Sigmoid colon (tissue), 7 donors: Measurements from ENCODE around the gene VPS39. TPM values are rescaled to one million over a fixed set of nuclear protein-coding genes. Genes with fewer than 3 reads are reported as not detected.

Experiments
- DNase-seq: peaks from one replicate; pipeline ENCODE4 v3.0.0-alpha.2; 2019
- H3K27ac ChIP-seq, 4 donors: fragments of 200-600 bp; sonication (generic); one replicate each; pipeline ENCODE4 v1.5.1; 2016 to 2019; ENCODE audit warnings: mild to moderate bottlenecking in 1 of 4
- H3K27me3 ChIP-seq, 3 donors: fragments of 200-600 bp; sonication (generic); one replicate each; pipeline ENCODE4 v1.5.1; 2019; ENCODE audit warnings: mild to moderate bottlenecking in 1 of 3
- H3K36me3 ChIP-seq, 4 donors: fragments of 200-600 bp; sonication (generic); one replicate each; pipeline ENCODE4 v1.5.1; 2016 to 2019
- H3K4me1 ChIP-seq, 4 donors: fragments of 200-600 bp; sonication (generic); one replicate each; pipeline ENCODE4 v1.5.1; 2017 to 2019
- H3K4me3 ChIP-seq, 4 donors: fragments of 200-600 bp; sonication (generic); one replicate each; pipeline ENCODE4 v1.5.1; 2017 to 2019; ENCODE audit warnings: mild to moderate bottlenecking in 2 of 4, moderate library complexity in 1 of 4
- H3K9me3 ChIP-seq, 4 donors: fragments of 200-600 bp in 3 of 4; sonication (generic) in 3 of 4; one replicate each; pipeline versions ENCODE4 v1.5.1 to v1.6.1; 2013 to 2019
- EP300 ChIP-seq, 4 donors: sonication (generic); formaldehyde crosslinking; IDR thresholded peaks; one replicate each; pipeline ENCODE4 v1.6.1; 2017; ENCODE audit warnings: antibody characterized with exemption in 4 of 4
- POLR2A ChIP-seq, 2 donors: fragments of 450-650 bp; IDR thresholded peaks; one replicate each; pipeline ENCODE4 v1.6.1; 2016; ENCODE audit warnings: antibody characterized with exemption in 2 of 2, mild to moderate bottlenecking in 2 of 2, moderate library complexity in 2 of 2
- POLR2AphosphoS5 ChIP-seq, 4 donors: sonication (generic); formaldehyde crosslinking; IDR thresholded peaks; one replicate each; pipeline ENCODE4 v1.6.1; 2017; ENCODE audit warnings: antibody characterized with exemption in 4 of 4
- WGBS, 2 donors: extraction: QIAGEN DNeasy Blood & Tissue Kit; methylation state at CpG; one replicate each; pipeline ENCODE4 v1.1.7; 2013; 5-methylcytosine and 5-hydroxymethylcytosine counted together
- intact Hi-C: fragments of 100-400 bp; cut with DNase I; formaldehyde crosslinking; loops from one replicate; pipeline ENCODE4 v1.15.1; 2023
- polyA plus RNA-seq, 3 donors: library from polyadenylated mRNA; stranded (reverse); fragments of 200-250 nt; gene quantifications; one replicate each; pipeline ENCODE4 v1.2.3, GENCODE V29; 2013
- total RNA-seq, 4 donors: library from RNA; depleted of rRNA; stranded (reverse); fragments of >200 nt; gene quantifications; one replicate each; pipeline ENCODE4 v1.1.0, GENCODE V29; 2016
- TF ChIP-seq, protein P1 (sequence below), 4 experiments: fragments of 450-650 bp in 3 of 4; fragments of 200-600 bp in 1 of 4; IDR thresholded peaks; one replicate each; pipeline ENCODE4 v1.5.1; 2016 to 2019; ENCODE audit warnings: antibody characterized with exemption in 4 of 4, mild to moderate bottlenecking in 3 of 4, moderate library complexity in 2 of 4
- donor health status: healthy with polysubstance abuse.
- donor health status: Bipolar disorder and iron deficiency.
- donor health status: healthy.

Gene VPS39
- total and polyA plus RNA-seq, 7 donors = 16.2 to 186 (median 70.3) TPM

- Histone ChIP-seq H3K27me3 (no peaks in the 10 kb centered on the region), H3K36me3 (peaks cover 25 to 63% (median 39%) of the 10 kb centered on the region in 4 donors), H3K9me3 (no peaks in the 10 kb centered on the region), H3K27ac (no peak overlapping the region), H3K4me1 (no peaks in the 10 kb centered on the region), H3K4me3 (no peak overlapping the region)
- DNase-seq = no peak
- TF ChIP-seq POLR2AphosphoS5 (IDR thresholded peaks at IDR 0.05) (no peak), EP300 (IDR thresholded peaks at IDR 0.05) (no peak), POLR2A (IDR thresholded peaks at IDR 0.05) (no peak)
- TF ChIP-seq, protein P1, sequence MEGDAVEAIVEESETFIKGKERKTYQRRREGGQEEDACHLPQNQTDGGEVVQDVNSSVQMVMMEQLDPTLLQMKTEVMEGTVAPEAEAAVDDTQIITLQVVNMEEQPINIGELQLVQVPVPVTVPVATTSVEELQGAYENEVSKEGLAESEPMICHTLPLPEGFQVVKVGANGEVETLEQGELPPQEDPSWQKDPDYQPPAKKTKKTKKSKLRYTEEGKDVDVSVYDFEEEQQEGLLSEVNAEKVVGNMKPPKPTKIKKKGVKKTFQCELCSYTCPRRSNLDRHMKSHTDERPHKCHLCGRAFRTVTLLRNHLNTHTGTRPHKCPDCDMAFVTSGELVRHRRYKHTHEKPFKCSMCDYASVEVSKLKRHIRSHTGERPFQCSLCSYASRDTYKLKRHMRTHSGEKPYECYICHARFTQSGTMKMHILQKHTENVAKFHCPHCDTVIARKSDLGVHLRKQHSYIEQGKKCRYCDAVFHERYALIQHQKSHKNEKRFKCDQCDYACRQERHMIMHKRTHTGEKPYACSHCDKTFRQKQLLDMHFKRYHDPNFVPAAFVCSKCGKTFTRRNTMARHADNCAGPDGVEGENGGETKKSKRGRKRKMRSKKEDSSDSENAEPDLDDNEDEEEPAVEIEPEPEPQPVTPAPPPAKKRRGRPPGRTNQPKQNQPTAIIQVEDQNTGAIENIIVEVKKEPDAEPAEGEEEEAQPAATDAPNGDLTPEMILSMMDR (IDR thresholded peaks at IDR 0.05) = no peak
- 95 to 99% methylated on average over 2 of the region's 2 CpGs for WGBS, 2 donors
- intact Hi-C loops = no loop called here
These were observed 17.7 kb downstream of the VPS39 start for GRCh38 chr15:42190370-42190769.

DNA sequence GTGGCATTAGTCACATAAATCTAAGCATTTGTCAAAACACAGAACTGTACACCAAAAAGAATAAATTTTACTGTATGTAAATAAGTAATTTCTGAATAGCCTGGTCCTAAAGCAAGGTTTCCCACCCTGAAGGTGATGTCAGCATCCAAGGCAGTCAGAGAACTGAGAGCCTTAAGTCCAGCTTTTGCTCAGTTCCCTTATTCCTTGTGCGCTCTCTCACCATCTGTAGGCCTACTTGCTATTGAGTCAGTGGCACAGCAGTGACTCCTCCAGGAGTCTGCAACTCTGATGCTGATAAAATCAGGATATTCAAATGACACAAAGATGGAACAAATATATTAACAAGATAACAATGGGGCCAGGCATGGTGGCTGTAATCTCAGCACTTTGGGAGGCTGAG, 22.3 kb downstream of the VPS39 start:
- Histone ChIP-seq H3K27ac (no peak overlapping the region), H3K36me3 (peaks cover 31 to 97% (median 57%) of the 10 kb centered on the region in 4 donors), H3K9me3 (no peaks in the 10 kb centered on the region), H3K4me1 (no peaks in the 10 kb centered on the region), H3K27me3 (no peaks in the 10 kb centered on the region), H3K4me3 (no peak overlapping the region)
- TF ChIP-seq POLR2A (IDR thresholded peaks at IDR 0.05) (no peak), POLR2AphosphoS5 (IDR thresholded peaks at IDR 0.05) (no peak), EP300 (IDR thresholded peaks at IDR 0.05) (no peak)
- TF ChIP-seq, protein P1 (IDR thresholded peaks at IDR 0.05) = no peak
- no peak for DNase-seq
- WGBS, 2 donors = 94 to 99% methylated on average over 1 of the region's 1 CpG
- intact Hi-C loops = no loop called here

DNA sequence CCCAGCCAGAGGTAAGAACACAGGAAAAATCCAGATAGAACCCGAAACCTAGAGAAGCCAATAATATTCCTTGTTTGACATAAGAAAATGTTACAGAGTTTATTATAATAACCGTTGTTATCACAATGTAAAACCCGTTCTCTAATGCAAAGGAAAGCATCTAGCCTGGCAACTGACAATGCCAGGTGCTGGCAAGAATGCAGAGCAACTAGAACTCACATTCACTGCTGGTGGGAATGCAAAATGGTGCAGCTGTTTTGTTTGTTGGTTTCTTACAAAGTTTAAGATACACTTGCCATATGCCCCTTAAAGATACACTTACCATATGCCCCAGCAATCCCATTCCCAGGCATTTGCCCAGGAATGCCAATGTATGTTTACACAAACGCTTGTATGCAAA, 23.4 kb downstream of the VPS39 start:
- WGBS, 2 donors = 93 to 98% methylated on average over 4 of the region's 4 CpGs
- H3K27ac ChIP-seq = no peak overlapping the region
- H3K9me3 ChIP-seq = no peaks in the 10 kb centered on the region
- H3K4me1 ChIP-seq = no peaks in the 10 kb centered on the region
- no peak overlapping the region for H3K4me3 ChIP-seq
- H3K27me3 ChIP-seq = no peaks in the 10 kb centered on the region
- TF ChIP-seq EP300 (IDR thresholded peaks at IDR 0.05) (no peak), POLR2AphosphoS5 (IDR thresholded peaks at IDR 0.05) (no peak)
- DNase-seq = no peak
- H3K36me3 ChIP-seq = peaks cover 23 to 97% (median 64%) of the 10 kb centered on the region in 4 donors
- intact Hi-C loops = no loop called here

DNA sequence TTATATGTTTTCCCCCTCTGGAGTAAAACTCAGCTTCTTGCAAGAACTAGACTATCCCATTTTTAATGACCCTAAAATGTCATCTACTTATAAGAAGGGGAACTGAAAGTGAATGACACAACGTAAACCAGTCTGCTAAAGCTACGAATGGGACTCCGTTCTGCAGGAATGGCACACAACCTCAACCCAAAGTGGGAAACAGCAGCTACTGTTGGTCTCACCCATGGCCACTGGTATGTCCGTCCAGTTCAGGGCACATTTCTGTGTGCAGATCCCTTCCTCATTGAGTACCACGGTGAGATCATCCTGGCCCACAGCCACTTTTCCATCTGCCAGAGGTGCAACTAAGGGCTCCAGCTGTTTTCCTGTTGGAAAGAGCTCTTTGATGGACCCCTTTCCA, 23.8 kb downstream of the VPS39 start:
- DNase-seq = no peak
- Histone ChIP-seq H3K27me3 (no peaks in the 10 kb centered on the region), H3K27ac (no peak overlapping the region), H3K4me1 (no peaks in the 10 kb centered on the region), H3K9me3 (no peaks in the 10 kb centered on the region), H3K4me3 (no peak overlapping the region), H3K36me3 (peaks cover 23 to 99% (median 67%) of the 10 kb centered on the region in 4 donors)
- TF ChIP-seq, protein P1 (IDR thresholded peaks at IDR 0.05) = no peak
- TF ChIP-seq POLR2A (IDR thresholded peaks at IDR 0.05) (no peak), POLR2AphosphoS5 (IDR thresholded peaks at IDR 0.05) (no peak), EP300 (IDR thresholded peaks at IDR 0.05) (no peak)
- 77% methylated on average over 5 of the region's 5 CpGs for WGBS, 2 donors
- intact Hi-C loops = no loop called here

GRCh38 chr15:42182961-42183360, 25.1 kb downstream of the VPS39 start:
- Histone ChIP-seq H3K36me3 (peaks cover 19 to 98% (median 64%) of the 10 kb centered on the region in 4 donors), H3K9me3 (no peaks in the 10 kb centered on the region), H3K4me3 (no peak overlapping the region), H3K4me1 (no peaks in the 10 kb centered on the region), H3K27me3 (no peaks in the 10 kb centered on the region), H3K27ac (no peak overlapping the region)
- WGBS, 2 donors = 96% methylated on average over 6 of the region's 6 CpGs
- intact Hi-C loops = no loop called here
- DNase-seq = no peak
- TF ChIP-seq EP300 (IDR thresholded peaks at IDR 0.05) (no peak), POLR2AphosphoS5 (IDR thresholded peaks at IDR 0.05) (no peak), POLR2A (IDR thresholded peaks at IDR 0.05) (no peak)
- TF ChIP-seq, protein P1 (IDR thresholded peaks at IDR 0.05) = no peak
